OCI-LY7 (cell line): ENCODE measurements around the gene CTBP2. TPM values are rescaled to one million over a fixed set of nuclear protein-coding genes. Genes with fewer than 3 reads are reported as not detected.
"Not testable (repeated sequence)": the region's sequence is repeated elsewhere in the genome, so short reads cannot be mapped to it uniquely, and the experiment has no call there.

ENCODE experiments used
- BruUV-seq: library from RNA; stranded (reverse); fragments of 400-500 nt; replicated peaks from 2 replicates; lab custom pipeline; 2021; lab: Mats Ljungman, UMichigan
- CTCF ChIA-PET: fragments of 300-600 bp; sonication (Branson Sonifier 250); formaldehyde crosslinking; loops from one replicate; lab custom pipeline; 2022; ENCODE audit warnings: antibody characterized with exemption; ENCODE audit not compliant: unreplicated experiment; lab: Charles Lee
- POLR2A ChIA-PET: fragments of 300-600 bp; sonication (Branson Sonifier 250); formaldehyde crosslinking; loops from one replicate; lab custom pipeline; 2022; ENCODE audit warnings: antibody characterized with exemption; lab: Charles Lee
- DNase-seq: peaks from one replicate; pipeline ENCODE4 v3.0.0-alpha.2; 2015; ENCODE audit warnings: low spot score
- H2AFZ ChIP-seq: fragments of 200-600 bp; sonication (generic), shearing (Covaris generic); 2 replicates; pipeline ENCODE4 v1.6.1; 2014; ENCODE audit warnings: mild to moderate bottlenecking, antibody characterized with exemption, low read length, moderate library complexity
- H3K27ac ChIP-seq: fragments of 200-600 bp; sonication (generic); 2 replicates; pipeline ENCODE4 v1.5.1; 2014; ENCODE audit warnings: mixed run types, low read depth, mild to moderate bottlenecking, moderate library complexity, low read length, inconsistent platforms; ENCODE audit not compliant: poor library complexity, severe bottlenecking
- H3K36me3 ChIP-seq: fragments of 200-600 bp; sonication (generic); 2 replicates; pipeline ENCODE4 v1.6.1; 2014; ENCODE audit warnings: mild to moderate bottlenecking, antibody characterized with exemption, low read length, moderate library complexity, mixed read lengths; ENCODE audit not compliant: insufficient read depth
- H3K4me1 ChIP-seq: fragments of 200-600 bp; sonication (generic); 2 replicates; pipeline ENCODE4 v1.5.1; 2014; ENCODE audit warnings: mild to moderate bottlenecking, low read length; ENCODE audit not compliant: insufficient read depth, poor library complexity, severe bottlenecking
- H3K4me2 ChIP-seq: fragments of 200-600 bp; sonication (generic); 2 replicates; pipeline ENCODE4 v1.6.1; 2014; ENCODE audit warnings: mild to moderate bottlenecking, low read length
- H3K4me3 ChIP-seq: fragments of 200-600 bp; sonication (generic); 2 replicates; pipeline ENCODE4 v1.5.1; 2014; ENCODE audit warnings: mild to moderate bottlenecking, low read depth, low read length; ENCODE audit not compliant: poor library complexity, severe bottlenecking
- H3K79me2 ChIP-seq: fragments of 200-600 bp; sonication (generic); 2 replicates; pipeline ENCODE4 v1.6.1; 2016; ENCODE audit warnings: low read depth, mild to moderate bottlenecking, low read length, moderate library complexity, mixed read lengths; ENCODE audit not compliant: insufficient read depth
- H3K9me2 ChIP-seq: fragments of 200-600 bp; sonication (generic); 2 replicates; pipeline ENCODE4 v1.6.1; 2016; ENCODE audit warnings: mild to moderate bottlenecking, low read length, mixed read lengths; ENCODE audit not compliant: insufficient read depth
- H3K9me3 ChIP-seq: fragments of 200-600 bp; sonication (generic); 2 replicates; pipeline ENCODE4 v1.6.1; 2014; ENCODE audit warnings: mild to moderate bottlenecking, mixed run types, low read length, mixed read lengths
- H4K20me1 ChIP-seq: fragments of 200-600 bp; sonication (generic); 2 replicates; pipeline ENCODE4 v1.6.1; 2014; ENCODE audit warnings: mild to moderate bottlenecking, antibody characterized with exemption, low read length, moderate library complexity, mixed read lengths; ENCODE audit not compliant: insufficient read depth
- EZH2phosphoT487 ChIP-seq: fragments of 200-600 bp; sonication (generic); IDR thresholded peaks from 2 replicates; pipeline ENCODE4 v1.6.1; 2018; ENCODE audit warnings: low read depth, borderline replicate concordance, mild to moderate bottlenecking, mixed run types, antibody characterized with exemption, low read length, moderate library complexity, mixed read lengths
- intact Hi-C: fragments of 100-400 bp; cut with micrococcal nuclease; formaldehyde crosslinking; loops from one replicate; pipeline ENCODE4 v1.10.0; 2022; ENCODE audit not compliant: unreplicated experiment
- total RNA-seq, 2 experiments: library from RNA; depleted of rRNA in 1 of 2; stranded (reverse); fragments of >200 nt in 1 of 2; shearing (Covaris generic) in 1 of 2; gene quantifications; 2 replicates each; pipeline ENCODE4 v1.2.3, GENCODE V29; 2014 to 2022
- TF ChIP-seq, protein P1 (sequence below): fragments of 200-600 bp; sonication (generic); conservative IDR thresholded peaks from 2 replicates; pipeline ENCODE4 v1.5.1; 2014; ENCODE audit warnings: mild to moderate bottlenecking, antibody characterized with exemption, low read length, moderate library complexity, mixed read lengths

CTBP2 gene
- total RNA-seq, 2 experiments from 2014 or later, result not detected

DNA sequence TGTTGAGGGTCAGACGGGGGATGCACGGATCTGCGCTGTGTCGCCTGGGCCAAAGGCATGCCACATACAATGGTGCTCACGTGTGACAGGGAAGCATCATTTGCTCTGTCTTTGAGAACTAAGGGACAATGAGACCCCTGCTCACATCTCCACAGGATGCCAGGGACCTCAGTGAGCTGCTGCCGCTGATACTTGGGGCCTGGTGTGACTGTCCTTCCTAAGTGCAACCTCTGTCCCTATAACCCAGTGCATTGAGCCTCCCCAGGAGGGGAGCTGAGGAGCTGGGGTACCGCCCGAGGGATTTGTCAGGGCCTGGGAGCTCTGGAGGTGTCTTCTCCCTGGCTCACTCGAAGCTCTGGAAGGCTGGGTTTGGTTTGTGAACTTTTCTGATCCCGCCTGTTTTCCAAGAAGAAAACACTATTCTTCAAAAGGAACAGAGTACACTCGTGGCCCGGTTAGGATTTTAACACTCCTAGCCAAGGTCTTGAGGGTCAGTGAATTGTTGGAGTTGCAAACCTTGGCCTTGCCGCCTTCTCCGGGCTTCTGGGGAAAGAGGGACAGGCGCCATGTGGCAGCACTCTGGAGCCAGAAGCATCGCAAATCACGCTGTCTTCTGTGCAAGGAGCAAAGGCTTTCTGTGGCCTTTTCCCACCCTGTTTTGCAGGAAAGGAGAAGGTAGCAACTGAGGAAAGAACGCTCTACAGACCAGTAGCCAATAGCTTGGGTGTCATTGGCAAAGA, 26.2 kb upstream of the CTBP2 start:
- DNase-seq, result no peak
- H3K4me2 ChIP-seq, result no peak overlapping the region
- ChIA-PET CTCF (no interaction called here), POLR2A (interaction anchor here (0.7 kb wide), 1 partner anchor 208 kb away, joined by 3 read pairs; no protein-coding TSS in a partner anchor)
- no peaks in the 10 kb centered on the region for H3K79me2 ChIP-seq
- H2AFZ ChIP-seq, result no peak overlapping the region
- TF ChIP-seq, protein P1, sequence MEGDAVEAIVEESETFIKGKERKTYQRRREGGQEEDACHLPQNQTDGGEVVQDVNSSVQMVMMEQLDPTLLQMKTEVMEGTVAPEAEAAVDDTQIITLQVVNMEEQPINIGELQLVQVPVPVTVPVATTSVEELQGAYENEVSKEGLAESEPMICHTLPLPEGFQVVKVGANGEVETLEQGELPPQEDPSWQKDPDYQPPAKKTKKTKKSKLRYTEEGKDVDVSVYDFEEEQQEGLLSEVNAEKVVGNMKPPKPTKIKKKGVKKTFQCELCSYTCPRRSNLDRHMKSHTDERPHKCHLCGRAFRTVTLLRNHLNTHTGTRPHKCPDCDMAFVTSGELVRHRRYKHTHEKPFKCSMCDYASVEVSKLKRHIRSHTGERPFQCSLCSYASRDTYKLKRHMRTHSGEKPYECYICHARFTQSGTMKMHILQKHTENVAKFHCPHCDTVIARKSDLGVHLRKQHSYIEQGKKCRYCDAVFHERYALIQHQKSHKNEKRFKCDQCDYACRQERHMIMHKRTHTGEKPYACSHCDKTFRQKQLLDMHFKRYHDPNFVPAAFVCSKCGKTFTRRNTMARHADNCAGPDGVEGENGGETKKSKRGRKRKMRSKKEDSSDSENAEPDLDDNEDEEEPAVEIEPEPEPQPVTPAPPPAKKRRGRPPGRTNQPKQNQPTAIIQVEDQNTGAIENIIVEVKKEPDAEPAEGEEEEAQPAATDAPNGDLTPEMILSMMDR, result no peak
- no peak for TF ChIP-seq EZH2phosphoT487
- H3K9me3 ChIP-seq, result no peaks in the 10 kb centered on the region
- no peaks in the 10 kb centered on the region for H3K4me1 ChIP-seq
- H4K20me1 ChIP-seq, result no peaks in the 10 kb centered on the region
- no peak overlapping the region for H3K4me3 ChIP-seq
- no peaks in the 10 kb centered on the region for H3K36me3 ChIP-seq
- intact Hi-C loops, result no loop called here
- no peak overlapping the region for H3K27ac ChIP-seq
- BruUV-seq, result no TSS peak
- no peaks in the 10 kb centered on the region for H3K9me2 ChIP-seq

DNA sequence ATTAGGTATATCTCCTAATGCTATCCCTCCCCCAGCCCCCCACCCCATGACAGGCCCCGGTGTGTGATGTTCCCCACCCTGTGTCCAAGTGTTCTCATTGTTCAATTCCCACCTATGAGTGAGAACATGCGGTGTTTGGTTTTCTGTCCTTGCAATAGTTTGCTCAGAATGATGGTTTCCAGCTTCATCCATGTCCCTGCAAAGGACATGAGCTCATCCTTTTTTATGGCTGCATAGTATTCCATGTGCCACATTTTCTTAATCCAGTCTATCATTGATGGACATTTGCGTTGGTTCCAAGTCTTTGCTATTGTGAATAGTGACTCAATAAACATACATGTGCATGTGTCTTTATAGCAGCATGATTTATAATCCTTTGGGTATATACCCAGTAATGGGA, 18.7 kb upstream of the CTBP2 start:
- H3K36me3 ChIP-seq, BruUV-seq, H4K20me1 ChIP-seq, H2AFZ ChIP-seq, DNase-seq, CTCF ChIA-PET, H3K4me1 ChIP-seq, H3K79me2 ChIP-seq, H3K4me3 ChIP-seq, intact Hi-C loops, H3K4me2 ChIP-seq, POLR2A ChIA-PET, H3K9me3 ChIP-seq, H3K9me2 ChIP-seq, H3K27ac ChIP-seq: not testable (repeated sequence)

DNA sequence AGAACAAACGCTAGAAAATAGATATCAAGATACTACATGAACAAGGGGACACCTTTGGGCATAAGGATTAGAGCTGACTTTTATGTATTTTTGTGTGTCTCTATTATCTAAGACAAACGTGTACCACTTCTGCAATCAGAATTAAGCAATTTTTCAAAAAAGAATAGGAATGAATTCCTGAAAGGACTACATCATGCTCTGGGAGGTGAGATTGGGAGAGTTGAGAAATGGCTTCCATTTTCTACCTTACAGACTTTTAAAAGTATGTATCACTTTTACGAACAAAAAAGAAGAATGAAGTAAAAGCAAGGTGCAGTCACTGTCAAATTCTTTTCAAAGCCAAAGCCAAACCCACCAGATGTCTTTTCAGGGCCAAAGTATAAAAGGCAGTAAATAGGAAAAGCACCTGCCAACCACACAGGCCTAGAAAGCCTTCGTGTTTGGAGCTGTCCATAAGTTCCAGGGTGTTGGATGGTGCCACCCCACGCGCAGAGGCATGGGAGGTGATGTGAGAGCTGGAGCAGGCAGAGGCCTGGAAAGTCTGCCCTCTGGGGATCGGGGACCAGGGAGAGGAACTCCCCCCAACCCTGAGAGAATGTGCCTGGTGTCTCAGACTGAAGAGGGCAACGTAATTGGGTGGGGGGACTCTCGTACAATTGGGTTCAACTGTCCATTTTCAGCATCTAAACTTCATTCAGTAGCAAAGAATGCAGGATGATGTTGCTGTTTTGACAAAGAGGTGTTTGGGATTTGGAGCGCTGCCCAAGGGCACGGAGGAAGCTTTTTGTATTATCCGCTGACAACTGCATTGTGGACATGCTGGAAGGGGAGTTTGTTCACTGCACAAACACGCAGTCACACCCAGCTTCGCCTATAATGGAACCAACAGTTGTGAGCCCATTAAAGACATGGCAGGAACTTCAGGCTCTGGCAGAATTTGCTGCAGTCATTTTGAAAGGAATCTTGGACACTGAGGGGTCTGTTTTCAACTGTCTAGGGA, 17.6 kb upstream of the CTBP2 start:
- no peaks in the 10 kb centered on the region for H3K4me1 ChIP-seq
- H3K9me3 ChIP-seq, result no peaks in the 10 kb centered on the region
- no peak overlapping the region for H2AFZ ChIP-seq
- no peaks in the 10 kb centered on the region for H3K79me2 ChIP-seq
- H3K4me3 ChIP-seq, result no peak overlapping the region
- no peaks in the 10 kb centered on the region for H3K36me3 ChIP-seq
- no peaks in the 10 kb centered on the region for H3K9me2 ChIP-seq
- TF ChIP-seq EZH2phosphoT487, result no peak
- TF ChIP-seq, protein P1, result no peak
- no peaks in the 10 kb centered on the region for H4K20me1 ChIP-seq
- intact Hi-C loops, result no loop called here
- no peak overlapping the region for H3K27ac ChIP-seq
- no TSS peak for BruUV-seq
- CTCF ChIA-PET, result no interaction called here
- no peak overlapping the region for H3K4me2 ChIP-seq
- POLR2A ChIA-PET, result no interaction called here
- no peak for DNase-seq
